GM10266 (cell line): Measurements from ENCODE around the gene EML1.

Source experiments
- DNase-seq: peaks from one replicate; pipeline ENCODE4 v3.0.0; 2012; ENCODE audit errors: extremely low spot score
- CTCF ChIP-seq: IDR thresholded peaks from 2 replicates; pipeline ENCODE4 v1.5.1; 2012; ENCODE audit warnings: mild to moderate bottlenecking, low read depth; ENCODE audit not compliant: control insufficient read depth, insufficient read depth; ENCODE audit errors: missing control alignments

Gene EML1

GRCh38 chr14:99803106-99803775, 10.0 kb downstream of the EML1 start:
- no peak for TF ChIP-seq CTCF
- no peak for DNase-seq

- no peak for TF ChIP-seq CTCF
- DNase-seq = no peak
These were observed 10.6 kb downstream of the EML1 start for GRCh38 chr14:99803803-99804202.

DNA sequence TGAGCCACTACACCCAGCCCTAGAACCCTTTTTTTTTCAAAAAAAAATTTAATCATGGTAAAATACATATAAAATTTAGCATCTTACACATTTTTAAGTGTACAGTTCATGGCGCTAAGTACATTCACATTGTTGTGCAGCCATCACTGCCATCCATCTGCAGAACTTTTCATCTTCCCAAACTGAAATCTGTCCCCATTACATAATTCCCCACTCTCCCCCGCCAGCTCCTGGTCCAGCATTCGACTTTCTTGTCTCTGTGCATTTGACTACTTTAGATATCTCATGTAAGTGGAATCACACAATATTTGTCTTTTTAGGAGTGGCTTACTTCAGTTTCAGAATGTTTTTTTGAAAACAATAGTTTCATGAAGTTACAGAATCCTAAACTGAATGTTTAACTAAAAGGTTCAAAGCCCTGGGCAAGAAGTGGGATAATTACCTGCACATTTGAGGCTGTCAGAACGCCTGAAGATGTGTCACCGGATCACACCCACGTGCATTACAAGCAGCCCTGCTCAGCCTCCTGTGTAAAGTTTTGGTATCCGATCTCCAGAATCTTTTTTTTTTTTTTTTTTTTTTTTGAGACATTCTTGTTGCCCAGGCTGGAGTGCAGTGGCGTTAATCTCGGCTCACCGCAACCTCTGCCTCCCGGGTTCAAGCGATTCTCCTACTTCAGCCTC, 12.7 kb downstream of the EML1 start:
- no peak for DNase-seq
- no peak for TF ChIP-seq CTCF

GRCh38 chr14:99806836-99807235, 13.6 kb downstream of the EML1 start:
- no peak for DNase-seq
- no peak for TF ChIP-seq CTCF

DNA sequence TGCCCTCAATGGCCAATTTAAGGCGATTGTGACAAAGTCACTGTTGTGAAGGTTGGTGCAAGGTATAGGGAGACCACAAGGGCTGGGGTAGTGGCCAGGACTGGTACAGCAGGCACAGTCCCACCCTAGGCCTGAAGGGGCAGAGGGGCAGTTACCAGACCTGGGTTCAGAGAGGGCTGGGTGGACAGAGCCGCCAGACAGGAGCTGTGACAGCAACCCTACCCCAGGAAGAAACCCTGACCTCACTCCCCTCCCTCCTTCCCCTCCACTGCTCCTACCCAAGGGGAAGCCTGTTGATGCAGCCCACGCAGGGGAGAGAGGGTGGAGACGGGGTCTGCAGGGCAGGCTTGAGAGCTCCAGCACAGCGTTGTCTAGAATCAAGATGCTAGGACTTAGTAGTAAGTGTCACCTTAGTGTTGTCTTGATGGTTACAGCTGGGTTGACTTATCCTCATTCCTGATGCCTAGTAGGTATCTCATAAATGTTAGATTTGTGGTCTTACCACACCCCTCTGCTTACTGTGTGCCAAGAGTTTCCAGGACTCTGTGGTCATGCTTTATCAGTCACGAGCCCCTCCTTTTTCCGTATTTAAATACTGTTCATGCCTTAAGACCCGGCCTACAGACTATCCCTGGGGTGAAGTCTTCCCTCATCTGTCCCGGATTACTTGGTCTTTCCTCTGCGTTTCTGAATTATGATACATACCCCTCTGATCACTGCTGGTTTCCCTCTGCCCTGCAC, 14.4 kb downstream of the EML1 start:
- no peak for DNase-seq
- TF ChIP-seq CTCF = no peak

- no peak for TF ChIP-seq CTCF
These were observed 14.9 kb downstream of the EML1 start for GRCh38 chr14:99808154-99808505.

DNA sequence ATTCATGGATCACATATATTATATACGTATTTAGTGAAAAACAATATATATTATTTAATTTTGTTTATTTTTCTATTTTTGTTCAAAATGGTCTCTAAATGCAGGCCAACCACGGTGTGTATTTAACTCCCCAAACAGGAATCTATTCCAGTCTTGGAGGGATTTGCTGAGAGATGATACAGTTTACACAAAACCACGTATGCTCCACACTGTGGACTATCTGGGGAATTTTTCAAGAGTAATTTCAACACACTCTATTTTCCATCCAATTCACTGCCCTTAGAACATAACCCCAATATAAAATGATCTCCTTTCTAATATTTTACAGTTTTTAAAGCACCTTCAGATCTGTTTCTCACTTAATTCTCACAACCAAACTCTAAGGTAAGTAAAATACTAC, 15.3 kb downstream of the EML1 start:
- no peak for TF ChIP-seq CTCF
- no peak for DNase-seq

More at GRCh38 chr14:99808154-99808505, 14.9 kb downstream of the EML1 start:
- no peak for DNase-seq
